GM23248 (cell line): ENCODE results near the gene BTN1A1.

Experiments used
- EZH2 ChIP-seq: fragments of 200-600 bp; sonication (generic); IDR thresholded peaks from 2 replicates; pipeline ENCODE4 v1.6.1; 2018; ENCODE audit warnings: antibody characterized with exemption, mild to moderate bottlenecking; ENCODE audit not compliant: insufficient read depth, poor library complexity, severe bottlenecking
- EZH2phosphoT487 ChIP-seq: fragments of 200-600 bp; sonication (generic); IDR thresholded peaks from 2 replicates; pipeline ENCODE4 v1.6.1; 2018; ENCODE audit warnings: antibody characterized with exemption, moderate library complexity, mild to moderate bottlenecking, low read depth; ENCODE audit not compliant: insufficient read depth

GRCh38 chr6:26555505-26556262 is 55.6 kb downstream of the BTN1A1 start:
- TF ChIP-seq EZH2 (no peak), EZH2phosphoT487 (no peak)
